Tibial nerve (tissue), 4 donors: ENCODE data around the gene PTPRE. TPM values are rescaled to one million over a fixed set of nuclear protein-coding genes. Genes with fewer than 3 reads are reported as not detected.

Experiments
- DNase-seq, 2 donors: peaks; one replicate each; pipeline ENCODE4 v3.0.0-alpha.2; 2019; ENCODE audit warnings: low spot score in 2 of 2
- H3K27ac ChIP-seq, 4 donors: fragments of 200-600 bp; sonication (generic) in 3 of 4; one replicate each; pipeline ENCODE4 v1.5.1; 2017 to 2019; ENCODE audit warnings: mild to moderate bottlenecking in 1 of 4
- H3K27me3 ChIP-seq, 2 donors: fragments of 200-600 bp; sonication (generic) in 1 of 2; one replicate each; pipeline versions ENCODE4 v1.5.1 to v1.6.0; 2017 to 2019
- H3K36me3 ChIP-seq, 3 donors: fragments of 200-600 bp; sonication (generic); one replicate each; pipeline ENCODE4 v1.5.1; 2018 to 2019
- H3K4me1 ChIP-seq, 4 donors: fragments of 200-600 bp; sonication (generic) in 3 of 4; one replicate each; pipeline ENCODE4 v1.5.1; 2017 to 2019
- H3K4me3 ChIP-seq, 4 donors: fragments of 200-600 bp; sonication (generic) in 3 of 4; one replicate each; pipeline ENCODE4 v1.5.1; 2017 to 2019; ENCODE audit warnings: mild to moderate bottlenecking in 1 of 4, moderate library complexity in 1 of 4
- H3K9me3 ChIP-seq, 4 donors: fragments of 200-600 bp; sonication (generic) in 3 of 4; one replicate each; pipeline ENCODE4 v1.5.1; 2017 to 2019
- CTCF ChIP-seq, 5 experiments: fragments of 200-600 bp in 3 of 5; fragments of 450-650 bp in 2 of 5; sonication (generic) in 3 of 5; IDR thresholded peaks; one replicate each; pipeline ENCODE4 v1.5.1; 2016 to 2019; ENCODE audit warnings: antibody characterized with exemption in 5 of 5, mild to moderate bottlenecking in 3 of 5, moderate library complexity in 2 of 5
- EP300 ChIP-seq, 2 donors: sonication (generic); formaldehyde crosslinking; IDR thresholded peaks; one replicate each; pipeline ENCODE4 v1.6.1; 2017; ENCODE audit warnings: antibody characterized with exemption in 2 of 2, mild to moderate bottlenecking in 1 of 2
- POLR2A ChIP-seq, 2 donors: fragments of 450-650 bp; IDR thresholded peaks; one replicate each; pipeline ENCODE4 v1.6.1; 2017; ENCODE audit warnings: antibody characterized with exemption in 2 of 2, mild to moderate bottlenecking in 2 of 2, moderate library complexity in 2 of 2
- WGBS, 2 donors: methylation state at CpG; one replicate each; pipeline ENCODE4 v1.1.5; 2018; 5-methylcytosine and 5-hydroxymethylcytosine counted together
- total RNA-seq, 4 donors: library from RNA; depleted of rRNA; stranded (reverse); fragments of >200 nt; gene quantifications; one replicate each; pipeline ENCODE4 v1.1.0, GENCODE V29; 2016

PTPRE gene
- total RNA-seq, 4 donors from 2014 or later, result 19.0 to 38.1 (median 25.8) TPM

DNA sequence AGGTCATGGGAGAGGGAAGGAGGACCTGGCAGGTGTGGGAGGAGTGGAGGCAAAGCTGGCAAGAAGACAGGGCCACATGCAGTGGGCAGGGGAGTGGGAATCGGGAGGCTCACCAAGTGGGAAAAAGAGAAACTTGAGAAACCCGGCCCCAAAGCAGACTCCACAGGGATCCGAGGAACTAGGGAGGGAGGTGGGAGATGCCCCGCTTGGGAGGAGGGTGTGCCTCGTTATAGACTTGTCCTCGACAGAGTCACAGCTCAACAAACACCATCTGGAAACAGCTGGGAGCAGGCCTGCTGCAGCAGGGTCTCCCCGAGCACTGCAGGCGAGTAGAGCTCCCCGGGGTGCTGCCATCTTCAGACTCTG lies 164.5 kb downstream of the PTPRE start:
- Histone ChIP-seq H3K27me3 (no peaks in the 10 kb centered on the region), H3K4me3 (no peak overlapping the region), H3K27ac (no peak overlapping the region), H3K9me3 (no peaks in the 10 kb centered on the region), H3K4me1 (no peaks in the 10 kb centered on the region), H3K36me3 (peaks cover 0 to 85% (median 5%) of the 10 kb centered on the region in 3 donors)
- 68 to 80% methylated on average over 9 of the region's 9 CpGs for WGBS, 2 donors
- no peak for DNase-seq
- TF ChIP-seq EP300 (IDR thresholded peaks at IDR 0.05), result no peak

DNA sequence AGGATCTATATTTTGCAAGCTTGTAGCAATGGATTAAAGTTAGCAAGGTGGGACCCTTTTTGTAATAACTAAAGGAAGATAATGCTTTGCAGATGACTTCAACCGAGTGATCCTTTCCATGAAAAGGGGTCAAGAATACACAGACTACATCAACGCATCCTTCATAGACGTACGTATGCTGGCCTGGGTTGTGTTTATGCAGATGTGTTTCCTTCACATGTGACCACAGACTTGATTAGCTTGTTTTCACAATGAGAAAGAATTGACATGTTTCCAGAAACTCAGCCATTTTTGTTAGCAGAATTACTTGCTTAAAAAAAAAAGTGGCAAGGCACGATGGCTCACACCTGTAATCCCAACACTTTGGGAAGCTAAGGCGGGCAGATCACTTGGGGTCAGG lies 165.1 kb downstream of the PTPRE start:
- peaks cover 0 to 85% (median 5%) of the 10 kb centered on the region in 3 donors for H3K36me3 ChIP-seq

DNA sequence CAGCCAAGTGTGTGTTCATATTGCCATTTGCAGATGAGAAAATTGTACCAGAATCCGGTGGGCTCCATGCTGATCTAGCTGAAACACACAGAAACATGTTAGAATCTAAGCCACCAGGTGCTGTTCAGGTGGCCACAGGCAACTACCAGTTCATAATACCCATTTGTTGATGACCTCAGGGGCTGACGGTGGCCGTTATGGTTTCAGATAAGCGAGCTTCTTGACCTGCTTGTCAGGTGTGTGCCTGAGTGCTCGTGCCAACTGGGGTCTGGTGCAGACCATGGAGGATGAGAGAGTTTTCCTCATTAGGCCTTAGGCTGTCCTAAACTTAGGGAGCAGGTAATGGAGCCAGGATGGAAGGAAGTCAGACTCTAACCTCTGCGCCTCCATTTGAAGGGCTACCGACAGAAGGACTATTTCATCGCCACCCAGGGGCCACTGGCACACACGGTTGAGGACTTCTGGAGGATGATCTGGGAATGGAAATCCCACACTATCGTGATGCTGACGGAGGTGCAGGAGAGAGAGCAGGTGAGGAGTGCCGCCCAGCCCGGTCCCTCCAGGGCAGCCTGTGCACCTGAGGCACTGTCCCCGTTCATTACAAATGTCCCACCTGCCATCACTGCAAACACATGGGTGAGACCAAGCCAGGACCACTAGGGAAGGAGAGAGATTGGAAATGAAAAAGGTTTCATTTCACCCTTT lies 166.2 kb downstream of the PTPRE start:
- WGBS, 2 donors, result 90 to 92% methylated on average over 14 of the region's 14 CpGs
- no peak overlapping the region for H3K4me3 ChIP-seq
- H3K9me3 ChIP-seq, result no peaks in the 10 kb centered on the region
- peaks cover 0 to 85% (median 12%) of the 10 kb centered on the region in 3 donors for H3K36me3 ChIP-seq
- no peak for DNase-seq
- H3K27ac ChIP-seq, result no peak overlapping the region
- no peaks in the 10 kb centered on the region for H3K4me1 ChIP-seq
- no peak for TF ChIP-seq EP300 (IDR thresholded peaks at IDR 0.05)
- TF ChIP-seq POLR2A (IDR thresholded peaks at IDR 0.05), result no peak
- TF ChIP-seq CTCF (IDR thresholded peaks at IDR 0.05), result no peak
- H3K27me3 ChIP-seq, result no peaks in the 10 kb centered on the region

More for the DNA sequence above, 165.1 kb downstream of the PTPRE start:
- 72 to 78% methylated on average over 6 of the region's 6 CpGs for WGBS, 2 donors
- no peak for DNase-seq
- no peaks in the 10 kb centered on the region for H3K27me3 ChIP-seq
- no peak for TF ChIP-seq POLR2A (IDR thresholded peaks at IDR 0.05)
- no peak for TF ChIP-seq CTCF (IDR thresholded peaks at IDR 0.05)
- TF ChIP-seq EP300 (IDR thresholded peaks at IDR 0.05), result no peak
- no peak overlapping the region for H3K27ac ChIP-seq
- no peaks in the 10 kb centered on the region for H3K4me1 ChIP-seq
- H3K9me3 ChIP-seq, result no peaks in the 10 kb centered on the region
- no peak overlapping the region for H3K4me3 ChIP-seq

- Histone ChIP-seq H3K36me3 (peaks cover 0 to 85% (median 12%) of the 10 kb centered on the region in 3 donors), H3K9me3 (no peaks in the 10 kb centered on the region), H3K4me3 (no peak overlapping the region), H3K27me3 (no peaks in the 10 kb centered on the region), H3K27ac (no peak overlapping the region), H3K4me1 (no peaks in the 10 kb centered on the region)
- WGBS, 2 donors, result 83 to 87% methylated on average over 2 of the region's 2 CpGs
- no peak for DNase-seq
- no peak for TF ChIP-seq EP300 (IDR thresholded peaks at IDR 0.05)
- TF ChIP-seq POLR2A (IDR thresholded peaks at IDR 0.05), result no peak
- no peak for TF ChIP-seq CTCF (IDR thresholded peaks at IDR 0.05)
Measured at GRCh38 chr10:128073890-128074289, 167.0 kb downstream of the PTPRE start.

DNA sequence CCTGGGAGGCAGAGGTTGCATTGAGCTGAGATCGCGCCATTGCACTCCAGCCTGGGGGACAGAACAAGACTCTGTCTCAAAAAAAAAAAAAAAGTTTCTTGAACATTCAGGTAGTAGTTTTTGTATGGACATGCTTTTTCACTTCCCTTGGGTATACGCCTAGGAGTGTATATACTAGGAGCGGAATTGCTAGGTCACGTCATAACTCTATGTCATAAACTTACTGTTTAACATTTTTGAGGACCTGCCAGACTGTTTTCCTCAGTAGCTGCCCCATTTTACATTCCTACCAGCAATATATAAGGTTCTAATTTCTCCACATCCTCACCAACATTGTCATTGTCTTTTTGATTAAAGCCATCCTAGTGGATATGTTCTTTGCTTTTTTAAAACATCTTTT lies 167.7 kb downstream of the PTPRE start:
- H3K36me3 ChIP-seq, result peaks cover 0 to 91% (median 12%) of the 10 kb centered on the region in 3 donors
- H3K4me3 ChIP-seq, result no peak overlapping the region
- no peaks in the 10 kb centered on the region for H3K27me3 ChIP-seq
- TF ChIP-seq EP300 (IDR thresholded peaks at IDR 0.05) (no peak), CTCF (IDR thresholded peaks at IDR 0.05) (no peak), POLR2A (IDR thresholded peaks at IDR 0.05) (no peak)
- no peaks in the 10 kb centered on the region for H3K4me1 ChIP-seq
- WGBS, 2 donors, result 94 to 96% methylated on average over 5 of the region's 5 CpGs
- no peak overlapping the region for H3K27ac ChIP-seq
- no peak for DNase-seq
- no peaks in the 10 kb centered on the region for H3K9me3 ChIP-seq
